ENCODE measurements around the gene FAM180A.

FAM180A gene

DNA sequence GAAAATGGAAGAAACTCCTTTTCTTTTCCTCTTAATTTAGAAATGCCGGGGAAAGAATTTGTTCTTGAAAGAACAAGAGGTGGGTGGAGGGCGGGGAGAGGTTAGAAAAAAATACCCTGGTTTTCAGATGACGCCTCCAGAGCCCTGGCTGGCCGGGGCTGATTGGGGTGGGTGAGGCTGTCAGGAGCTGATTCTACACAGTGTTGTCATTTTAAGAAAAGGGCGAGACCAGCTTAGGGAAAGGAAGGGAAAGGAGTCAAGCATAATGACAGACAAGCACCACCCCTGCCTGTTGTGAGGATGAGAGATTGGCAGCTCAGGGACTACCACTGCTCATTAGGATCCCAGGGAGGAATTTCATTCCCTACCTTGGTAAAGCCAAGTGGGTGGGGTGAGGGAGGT is 9.9 kb upstream of the FAM180A start:
- TF ChIP-seq, protein P1, sequence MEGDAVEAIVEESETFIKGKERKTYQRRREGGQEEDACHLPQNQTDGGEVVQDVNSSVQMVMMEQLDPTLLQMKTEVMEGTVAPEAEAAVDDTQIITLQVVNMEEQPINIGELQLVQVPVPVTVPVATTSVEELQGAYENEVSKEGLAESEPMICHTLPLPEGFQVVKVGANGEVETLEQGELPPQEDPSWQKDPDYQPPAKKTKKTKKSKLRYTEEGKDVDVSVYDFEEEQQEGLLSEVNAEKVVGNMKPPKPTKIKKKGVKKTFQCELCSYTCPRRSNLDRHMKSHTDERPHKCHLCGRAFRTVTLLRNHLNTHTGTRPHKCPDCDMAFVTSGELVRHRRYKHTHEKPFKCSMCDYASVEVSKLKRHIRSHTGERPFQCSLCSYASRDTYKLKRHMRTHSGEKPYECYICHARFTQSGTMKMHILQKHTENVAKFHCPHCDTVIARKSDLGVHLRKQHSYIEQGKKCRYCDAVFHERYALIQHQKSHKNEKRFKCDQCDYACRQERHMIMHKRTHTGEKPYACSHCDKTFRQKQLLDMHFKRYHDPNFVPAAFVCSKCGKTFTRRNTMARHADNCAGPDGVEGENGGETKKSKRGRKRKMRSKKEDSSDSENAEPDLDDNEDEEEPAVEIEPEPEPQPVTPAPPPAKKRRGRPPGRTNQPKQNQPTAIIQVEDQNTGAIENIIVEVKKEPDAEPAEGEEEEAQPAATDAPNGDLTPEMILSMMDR (IDR thresholded peaks at IDR 0.05): no peak

DNA sequence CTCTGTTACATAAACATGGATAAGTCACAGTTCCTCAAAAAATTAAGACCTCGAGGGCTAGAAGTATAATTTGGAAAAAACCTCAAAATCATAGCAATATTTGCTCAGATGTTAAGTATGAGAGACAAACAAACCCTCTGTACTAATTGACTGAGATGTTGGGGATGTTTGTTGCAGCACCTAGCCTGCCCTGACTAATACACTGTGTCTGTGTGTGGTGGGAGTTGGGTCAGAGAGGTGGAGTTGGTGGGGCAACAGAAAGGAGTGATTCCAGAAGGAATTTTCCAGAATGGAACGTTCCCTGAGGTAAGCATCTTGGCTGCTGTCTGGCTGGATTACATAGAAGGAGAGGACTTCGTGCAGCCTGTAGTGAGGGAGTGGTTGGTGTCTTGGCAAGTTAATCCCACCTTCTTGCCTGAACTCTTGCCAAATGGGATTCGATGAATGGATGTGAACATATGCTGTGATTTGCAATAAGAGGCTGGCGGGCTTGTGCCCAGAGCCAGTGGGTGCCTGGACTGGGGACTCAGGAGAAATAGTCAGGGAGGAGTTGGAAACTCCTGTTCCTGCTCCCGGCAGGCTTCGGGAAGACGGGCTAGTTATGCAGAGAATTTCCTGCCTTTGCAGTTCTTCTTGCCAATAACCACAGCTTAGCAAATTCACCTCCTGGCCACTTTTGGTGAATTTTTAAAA is 9.3 kb upstream of the FAM180A start:
- TF ChIP-seq, protein P1 (IDR thresholded peaks at IDR 0.05): no peak

DNA sequence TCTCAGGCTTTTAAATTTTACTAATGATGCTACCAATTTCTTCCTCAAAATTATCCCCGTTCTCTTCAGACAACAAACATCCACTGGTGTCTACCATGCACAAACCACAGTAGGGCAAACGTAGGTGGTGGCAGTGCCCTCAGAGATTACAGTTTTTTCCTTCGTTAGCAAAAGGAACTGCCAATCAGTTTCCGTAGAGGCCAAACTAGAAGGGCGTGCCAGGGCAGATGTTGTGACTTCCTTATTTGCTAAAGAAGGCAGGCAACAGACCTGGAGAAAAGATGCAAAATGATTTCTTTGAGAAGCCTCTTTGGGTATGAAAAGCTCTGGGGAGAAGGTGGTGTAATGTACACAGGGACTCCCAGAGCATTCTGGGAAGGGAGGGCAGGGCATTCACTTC is 7.6 kb upstream of the FAM180A start:
- TF ChIP-seq, protein P1 (IDR thresholded peaks at IDR 0.05): no peak

DNA sequence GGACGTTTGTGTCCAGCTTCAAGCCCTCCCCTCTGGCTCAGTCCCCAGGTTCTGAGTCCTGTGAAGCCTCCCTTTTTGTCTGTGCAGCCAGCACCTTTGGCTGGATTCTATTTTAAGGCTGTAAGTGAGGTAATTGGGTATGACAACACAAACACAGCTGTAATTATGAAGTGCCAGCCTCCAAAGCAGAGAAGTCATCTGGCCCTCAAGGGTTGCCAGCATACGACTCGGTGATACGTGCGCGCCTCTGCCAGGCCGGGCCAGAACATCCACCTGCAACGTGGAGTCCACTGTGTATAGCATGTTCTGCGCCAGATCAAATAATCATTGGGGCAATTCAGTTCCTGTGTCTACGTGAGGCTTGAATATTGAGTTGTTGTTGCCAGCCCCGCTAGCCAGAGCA is 6.7 kb upstream of the FAM180A start:
- TF ChIP-seq, protein P1 (IDR thresholded peaks at IDR 0.05): no peak

DNA sequence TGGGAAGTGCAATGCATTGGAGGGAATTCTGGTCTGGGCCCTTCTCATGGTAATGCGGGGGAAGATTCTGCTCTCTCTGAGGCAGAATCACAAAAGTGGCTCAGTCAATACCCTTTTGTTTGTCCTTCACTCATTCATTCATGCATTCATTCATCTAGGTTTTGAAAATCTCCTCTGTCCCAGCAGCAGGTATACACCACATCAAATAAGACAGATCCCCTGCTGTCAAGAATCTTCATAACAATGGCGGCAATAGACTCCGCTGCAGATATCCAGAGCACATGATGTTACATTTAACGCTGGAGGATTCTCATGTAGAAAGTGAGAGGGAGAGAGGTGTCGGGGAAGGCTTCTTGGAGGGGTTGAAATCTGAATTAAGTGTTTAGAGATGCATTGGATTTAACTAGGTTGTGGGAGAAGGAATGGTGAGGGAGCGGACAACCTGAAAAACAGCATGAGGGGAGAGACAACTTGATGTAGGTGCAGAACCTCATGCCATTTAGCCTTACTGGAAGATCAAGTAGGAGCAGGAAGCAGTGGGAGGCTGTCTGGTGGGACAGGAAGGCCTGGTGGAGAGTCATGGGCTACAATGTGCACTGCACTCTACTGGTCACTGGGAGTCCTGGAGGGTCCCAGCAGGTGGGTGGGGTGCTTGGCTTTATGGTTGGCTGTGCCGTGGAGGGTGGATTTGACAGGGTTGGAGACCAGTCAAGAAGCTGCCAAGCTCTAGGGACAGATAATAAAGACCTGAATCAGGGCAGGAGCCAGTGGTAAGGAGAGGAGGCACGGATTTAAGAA is 5.2 kb upstream of the FAM180A start:
- TF ChIP-seq, protein P1 (IDR thresholded peaks at IDR 0.05): no peak

DNA sequence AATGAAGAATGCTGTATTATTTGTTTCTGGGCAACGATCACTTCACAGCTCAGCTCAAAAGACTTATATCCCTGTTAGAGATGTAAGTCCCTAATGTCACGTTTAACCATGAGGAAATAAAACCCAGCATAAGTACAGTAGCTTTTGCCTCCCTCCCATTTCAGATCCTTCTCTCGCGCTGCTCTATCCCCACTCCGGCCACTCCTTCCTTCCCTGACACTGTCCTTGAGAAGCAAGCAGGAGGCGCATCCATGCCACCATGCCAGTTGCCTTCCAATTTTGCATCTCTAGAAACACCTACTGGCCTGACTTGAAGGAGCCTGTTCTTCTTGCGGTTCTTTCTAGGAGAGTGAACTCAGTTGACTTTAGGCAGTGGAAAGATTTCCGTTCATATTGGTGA is 1.2 kb downstream of the FAM180A start:
- TF ChIP-seq, protein P1 (IDR thresholded peaks at IDR 0.05): no peak

DNA sequence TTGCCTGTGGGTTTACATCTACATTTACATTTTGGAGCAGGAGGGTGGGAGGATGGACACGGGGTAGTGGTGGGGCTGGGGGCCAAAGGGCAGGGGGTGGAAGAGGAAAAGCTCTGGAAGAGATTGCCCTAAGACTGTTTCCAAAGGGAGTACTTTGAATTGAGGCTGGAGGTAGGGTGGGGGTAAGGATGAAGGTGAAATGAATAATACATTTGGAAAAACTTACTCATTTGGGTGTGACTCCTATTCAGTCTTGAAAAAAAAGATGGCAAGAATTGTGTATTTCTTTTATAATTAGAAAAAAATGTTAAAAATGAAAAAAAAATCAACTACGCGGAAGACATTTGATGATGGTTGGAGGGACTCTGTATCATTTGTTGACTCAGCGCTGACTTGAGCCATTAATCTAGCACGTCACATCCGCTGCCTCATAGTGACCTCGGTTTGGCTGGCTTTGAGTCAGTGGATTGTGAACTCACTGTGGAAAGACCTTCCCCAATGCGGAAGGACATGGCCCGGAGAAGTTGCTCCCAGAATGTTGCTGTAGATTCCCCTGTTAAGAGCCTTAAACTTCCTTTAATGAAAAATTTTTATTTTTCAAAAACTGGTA is 2.8 kb downstream of the FAM180A start:
- TF ChIP-seq, protein P1 (IDR thresholded peaks at IDR 0.05): no peak

All from LNCAP (cell line).